GM12875 (cell line): Measurements from ENCODE around the gene SEBOX.

ENCODE experiments used
- H3K4me3 ChIP-seq: one replicate; pipeline ENCODE4 v1.5.1; 2011; ENCODE audit warnings: low read depth, low read length, control low read depth
- CTCF ChIP-seq: IDR thresholded peaks from 2 replicates; pipeline ENCODE4 v1.5.1; 2011; ENCODE audit warnings: low read depth, mild to moderate bottlenecking, control low read depth, inconsistent platforms, low read length, moderate library complexity, borderline replicate concordance; ENCODE audit not compliant: insufficient read depth

The SEBOX gene

DNA sequence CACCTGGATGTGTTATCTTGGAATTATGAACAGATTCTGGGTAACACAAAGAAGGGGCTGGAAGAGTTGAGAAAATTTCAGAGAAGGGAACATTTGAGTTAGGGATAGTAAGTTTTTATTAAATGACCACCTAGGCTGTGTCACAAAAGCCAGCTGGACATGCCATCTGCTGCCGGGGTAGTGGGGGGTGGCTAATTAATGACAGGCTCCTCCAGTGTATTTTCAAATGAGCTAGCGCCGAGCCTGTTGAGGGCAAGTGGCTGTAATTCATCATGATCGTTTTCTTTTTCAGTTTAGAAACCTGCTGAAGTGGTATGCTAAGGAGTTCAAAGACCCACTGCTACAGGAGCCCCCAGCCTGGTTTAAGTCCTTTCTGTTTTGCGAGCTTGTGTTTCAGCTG, 39.8 kb downstream of the SEBOX start:
- TF ChIP-seq CTCF, result no peak
- no peak overlapping the region for H3K4me3 ChIP-seq

- no peak for TF ChIP-seq CTCF
- no peak overlapping the region for H3K4me3 ChIP-seq
Observed at GRCh38 chr17:28324781-28325180, 40.2 kb downstream of the SEBOX start.

- no peak for TF ChIP-seq CTCF
- no peak overlapping the region for H3K4me3 ChIP-seq
Observed at GRCh38 chr17:28324267-28324745, 40.7 kb downstream of the SEBOX start.

DNA sequence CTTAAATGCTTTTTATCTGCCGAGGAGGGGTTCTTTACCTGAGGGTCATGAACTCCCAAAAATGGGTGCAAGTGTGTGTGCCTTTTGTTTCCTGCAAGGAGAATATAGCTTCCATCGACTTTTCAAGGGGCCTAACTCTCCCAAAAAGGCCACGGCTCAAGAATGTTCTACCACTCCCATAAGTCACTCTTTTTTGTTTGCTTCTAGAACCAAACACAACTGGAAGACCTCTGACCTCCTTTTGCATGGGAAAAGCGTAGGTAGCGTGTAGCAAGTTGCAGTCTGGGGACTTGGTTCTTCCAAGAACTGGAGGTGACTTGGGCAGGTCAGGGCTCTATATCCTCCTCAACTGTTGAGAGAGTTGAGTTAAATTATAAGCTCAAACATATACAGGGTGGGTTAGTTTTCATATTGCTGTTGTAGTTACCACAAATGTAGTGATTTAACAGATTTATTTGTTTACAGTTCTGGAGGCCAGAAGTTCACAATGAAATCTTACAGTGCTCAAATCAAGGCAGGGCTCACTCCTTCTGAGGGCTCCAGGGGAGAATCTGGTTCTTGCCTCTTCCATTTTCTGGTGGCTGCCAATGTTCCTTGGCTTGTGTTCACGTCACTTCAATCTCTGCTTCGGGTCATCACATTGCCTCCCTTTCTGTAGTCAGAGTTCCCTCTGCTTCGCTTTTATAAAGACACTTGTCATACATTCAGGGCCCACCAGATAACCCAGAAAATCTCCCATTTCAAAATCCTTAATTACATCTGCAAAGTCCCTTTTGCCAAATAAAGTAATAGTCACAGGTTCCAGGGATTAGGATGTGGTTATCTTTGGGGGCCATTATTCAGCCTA, 44.6 kb downstream of the SEBOX start:
- peak overlapping the region; percentile 96 for H3K4me3 ChIP-seq
- TF ChIP-seq CTCF, result no peak

DNA sequence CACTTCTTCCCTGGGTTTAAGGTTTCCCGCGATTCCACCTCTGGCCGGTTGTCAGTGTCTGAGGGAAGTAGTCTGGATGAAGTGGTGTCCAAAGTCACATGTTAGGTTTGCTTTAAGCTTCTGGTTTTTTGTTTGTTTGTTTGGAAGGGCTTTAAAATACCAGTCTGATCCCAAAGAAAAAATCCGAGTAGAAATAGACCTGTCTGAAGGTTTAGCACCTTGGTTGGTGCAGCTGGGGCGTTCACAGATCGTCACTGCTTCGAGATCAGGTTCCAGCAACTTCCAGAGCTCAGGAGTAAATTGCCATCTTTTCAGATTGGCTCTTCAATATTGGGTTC, 45.4 kb downstream of the SEBOX start:
- TF ChIP-seq CTCF, result no peak
- peak overlapping the region; percentile 96 for H3K4me3 ChIP-seq

- no peak for TF ChIP-seq CTCF
- H3K4me3 ChIP-seq, result peak within 1 kb of the TSS; percentile 96
Observed at GRCh38 chr17:28318759-28319597, 46.0 kb downstream of the SEBOX start, which contains the start of gene TMEM97. Gene TMEM97 (plus strand): TSS chr17:28319200. CDS start chr17:28319240, 40 bp downstream.
